D721Med (cell line): ENCODE results near the gene GABARAP.

Experiments
- DNase-seq: peaks from one replicate; pipeline ENCODE4 v3.0.0; 2011; ENCODE audit warnings: low spot score; ENCODE audit not compliant: insufficient read length
- FAIRE-seq: peaks from 2 replicates; lab custom pipeline; 2011; peaks lifted over from hg19 to GRCh38; lab: Jason Lieb, UNC
- CTCF ChIP-seq: IDR thresholded peaks from 2 replicates; pipeline ENCODE4 v1.5.1; 2012; ENCODE audit warnings: mild to moderate bottlenecking, control low read depth; ENCODE audit not compliant: insufficient read depth; ENCODE audit errors: missing control alignments

GABARAP gene

GRCh38 chr17:7215652-7216180 is 26.5 kb downstream of the GABARAP start:
- TF ChIP-seq CTCF, result no peak
- FAIRE-seq (no peak), DNase-seq (no peak)

GRCh38 chr17:7215136-7215638 is 27.1 kb downstream of the GABARAP start:
- TF ChIP-seq CTCF, result no peak
- FAIRE-seq, result no peak
- peak; percentile 82 for DNase-seq

- DNase-seq, result peak; percentile 94
- no peak for FAIRE-seq
- peak; percentile 20 for TF ChIP-seq CTCF
Observed at GRCh38 chr17:7214300-7215135, 27.7 kb downstream of the GABARAP start.

GRCh38 chr17:7213895-7214299 is 28.4 kb downstream of the GABARAP start:
- TF ChIP-seq CTCF, result peak; percentile 32
- peak; percentile 38 for FAIRE-seq
- DNase-seq, result peak; percentile 77

GRCh38 chr17:7211491-7212273 is 30.6 kb downstream of the GABARAP start:
- TF ChIP-seq CTCF, result no peak
- DNase-seq (no peak), FAIRE-seq (peak; percentile 6)

GRCh38 chr17:7208754-7209460 is 33.3 kb downstream of the GABARAP start:
- no peak for TF ChIP-seq CTCF
- no peak for FAIRE-seq
- no peak for DNase-seq
